ENCODE results near the gene FAM43B. TPM values are rescaled to one million over a fixed set of nuclear protein-coding genes. Genes with fewer than 3 reads are reported as not detected.

Gene FAM43B
- total and polyA plus RNA-seq, 2 experiments from 2014 or later = 0.66 to 3.0 TPM

DNA sequence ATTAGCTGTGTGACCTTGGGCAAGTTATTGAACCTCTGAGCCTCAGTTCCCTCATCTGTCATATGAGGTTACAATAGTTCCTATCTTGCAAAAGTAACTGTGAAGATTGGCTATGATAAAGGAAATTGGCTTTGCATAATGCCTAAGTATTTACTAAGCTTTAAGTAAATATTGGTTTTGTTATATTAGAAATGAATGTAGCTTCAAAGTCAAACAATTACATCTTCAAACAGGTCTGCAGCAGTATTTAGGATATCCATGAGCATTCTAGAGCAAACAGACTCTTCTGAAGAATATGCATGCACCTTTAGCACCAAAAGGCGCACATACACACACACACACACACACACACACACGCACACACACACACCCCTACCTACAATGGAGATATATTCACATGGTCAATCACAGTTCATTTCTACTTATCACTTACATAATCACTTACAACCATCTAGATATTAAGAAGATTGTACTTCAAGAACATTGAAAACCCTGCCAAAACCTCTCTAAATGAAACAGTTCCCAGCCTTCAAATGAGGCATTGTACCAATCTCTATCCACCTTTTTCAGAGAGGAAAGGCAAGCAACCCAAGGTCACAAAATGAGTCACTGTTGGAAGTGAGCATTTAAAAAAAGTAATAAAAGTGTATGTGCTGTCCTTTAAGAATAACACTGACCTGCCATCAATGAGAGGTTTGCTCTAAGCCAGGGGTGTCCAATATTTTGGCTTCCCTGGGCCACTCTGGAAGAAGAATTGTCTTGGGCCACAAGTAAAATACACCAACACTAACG, 13.4 kb upstream of the FAM43B start (continued):
- no peak for TF ChIP-seq EZH2 (IDR thresholded peaks at IDR 0.05; ENCODE audit: low read depth, unreplicated experiment)
- TF ChIP-seq ZNF114 (CRISPR knock-in tag; IDR thresholded peaks at IDR 0.05) = no peak

DNA sequence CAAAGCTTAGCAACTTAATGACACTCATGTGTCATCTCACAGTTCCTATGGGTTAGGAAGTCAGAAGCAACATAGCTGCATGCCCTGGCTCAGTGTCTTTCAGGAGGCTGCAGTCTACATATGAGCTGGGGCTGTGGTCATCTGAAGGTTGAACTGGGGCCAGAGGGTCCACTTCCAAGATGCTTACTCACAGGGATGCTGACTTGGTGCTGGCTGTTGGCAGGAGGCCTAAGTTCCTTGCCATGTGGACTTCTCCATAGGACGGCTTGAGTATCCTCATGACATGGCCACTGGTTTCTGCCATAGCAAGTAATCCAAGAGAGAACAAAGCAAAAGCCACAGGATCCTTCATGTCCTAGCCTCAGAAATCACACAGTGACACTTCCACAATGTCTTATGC, 12.1 kb upstream of the FAM43B start:
- no peaks in the 10 kb centered on the region for H3K4me1 ChIP-seq (ENCODE audit: insufficient read depth)
- no peaks in the 10 kb centered on the region for H3K4me1 Mint-ChIP-seq
- DNase-seq (ENCODE audit: low spot score) (no peak), ATAC-seq (no peak)
- H3K27me3 ChIP-seq (ENCODE audit: insufficient read depth) = no peaks in the 10 kb centered on the region
- H3K27me3 Mint-ChIP-seq (ENCODE audit: insufficient read depth, low read depth, poor library complexity) = peaks cover 12% of the 10 kb centered on the region
- no peaks in the 10 kb centered on the region for H3K36me3 ChIP-seq (ENCODE audit: insufficient read depth)
- H3K36me3 Mint-ChIP-seq (ENCODE audit: low read depth) = no peaks in the 10 kb centered on the region
- H3K79me2 ChIP-seq (replicated peaks; ENCODE audit: insufficient read depth) = no peaks in the 10 kb centered on the region
- H3K4me3 ChIP-seq = no peak overlapping the region
- no peaks in the 10 kb centered on the region for H3F3A ChIP-seq (replicated peaks; ENCODE audit: low read depth)
- H3K4me2 ChIP-seq = no peak overlapping the region
- H3K27ac Mint-ChIP-seq = no peak overlapping the region
- no peak overlapping the region for H2AFZ ChIP-seq
- H3K9me2 ChIP-seq (ENCODE audit: insufficient read depth) = no peaks in the 10 kb centered on the region
- H3K9me3 Mint-ChIP-seq = no peaks in the 10 kb centered on the region
- no peak overlapping the region for H3K27ac ChIP-seq (ENCODE audit: low read depth)
- no peak overlapping the region for H3K4me3 Mint-ChIP-seq
- H4K20me1 ChIP-seq (replicated peaks; ENCODE audit: insufficient read depth) = no peaks in the 10 kb centered on the region
- TF ChIP-seq ZNF331 (CRISPR knock-in tag; IDR thresholded peaks at IDR 0.05; ENCODE audit: low read depth) (no peak), JUNB (IDR thresholded peaks at IDR 0.05; ENCODE audit: unreplicated experiment) (no peak), STAT1 (IDR thresholded peaks at IDR 0.05; ENCODE audit: unreplicated experiment) (no peak), ZNF114 (CRISPR knock-in tag; IDR thresholded peaks at IDR 0.05) (no peak), NANOG (IDR thresholded peaks at IDR 0.05; ENCODE audit: borderline replicate concordance) (no peak), EZH2 (IDR thresholded peaks at IDR 0.05; ENCODE audit: low read depth, unreplicated experiment) (no peak), POLR2AphosphoS5 (IDR thresholded peaks at IDR 0.05; ENCODE audit: low read depth) (no peak), CREB1 (CRISPR knock-in tag; IDR thresholded peaks at IDR 0.05; ENCODE audit: low read depth) (no peak)
- TF ChIP-seq, protein P1, sequence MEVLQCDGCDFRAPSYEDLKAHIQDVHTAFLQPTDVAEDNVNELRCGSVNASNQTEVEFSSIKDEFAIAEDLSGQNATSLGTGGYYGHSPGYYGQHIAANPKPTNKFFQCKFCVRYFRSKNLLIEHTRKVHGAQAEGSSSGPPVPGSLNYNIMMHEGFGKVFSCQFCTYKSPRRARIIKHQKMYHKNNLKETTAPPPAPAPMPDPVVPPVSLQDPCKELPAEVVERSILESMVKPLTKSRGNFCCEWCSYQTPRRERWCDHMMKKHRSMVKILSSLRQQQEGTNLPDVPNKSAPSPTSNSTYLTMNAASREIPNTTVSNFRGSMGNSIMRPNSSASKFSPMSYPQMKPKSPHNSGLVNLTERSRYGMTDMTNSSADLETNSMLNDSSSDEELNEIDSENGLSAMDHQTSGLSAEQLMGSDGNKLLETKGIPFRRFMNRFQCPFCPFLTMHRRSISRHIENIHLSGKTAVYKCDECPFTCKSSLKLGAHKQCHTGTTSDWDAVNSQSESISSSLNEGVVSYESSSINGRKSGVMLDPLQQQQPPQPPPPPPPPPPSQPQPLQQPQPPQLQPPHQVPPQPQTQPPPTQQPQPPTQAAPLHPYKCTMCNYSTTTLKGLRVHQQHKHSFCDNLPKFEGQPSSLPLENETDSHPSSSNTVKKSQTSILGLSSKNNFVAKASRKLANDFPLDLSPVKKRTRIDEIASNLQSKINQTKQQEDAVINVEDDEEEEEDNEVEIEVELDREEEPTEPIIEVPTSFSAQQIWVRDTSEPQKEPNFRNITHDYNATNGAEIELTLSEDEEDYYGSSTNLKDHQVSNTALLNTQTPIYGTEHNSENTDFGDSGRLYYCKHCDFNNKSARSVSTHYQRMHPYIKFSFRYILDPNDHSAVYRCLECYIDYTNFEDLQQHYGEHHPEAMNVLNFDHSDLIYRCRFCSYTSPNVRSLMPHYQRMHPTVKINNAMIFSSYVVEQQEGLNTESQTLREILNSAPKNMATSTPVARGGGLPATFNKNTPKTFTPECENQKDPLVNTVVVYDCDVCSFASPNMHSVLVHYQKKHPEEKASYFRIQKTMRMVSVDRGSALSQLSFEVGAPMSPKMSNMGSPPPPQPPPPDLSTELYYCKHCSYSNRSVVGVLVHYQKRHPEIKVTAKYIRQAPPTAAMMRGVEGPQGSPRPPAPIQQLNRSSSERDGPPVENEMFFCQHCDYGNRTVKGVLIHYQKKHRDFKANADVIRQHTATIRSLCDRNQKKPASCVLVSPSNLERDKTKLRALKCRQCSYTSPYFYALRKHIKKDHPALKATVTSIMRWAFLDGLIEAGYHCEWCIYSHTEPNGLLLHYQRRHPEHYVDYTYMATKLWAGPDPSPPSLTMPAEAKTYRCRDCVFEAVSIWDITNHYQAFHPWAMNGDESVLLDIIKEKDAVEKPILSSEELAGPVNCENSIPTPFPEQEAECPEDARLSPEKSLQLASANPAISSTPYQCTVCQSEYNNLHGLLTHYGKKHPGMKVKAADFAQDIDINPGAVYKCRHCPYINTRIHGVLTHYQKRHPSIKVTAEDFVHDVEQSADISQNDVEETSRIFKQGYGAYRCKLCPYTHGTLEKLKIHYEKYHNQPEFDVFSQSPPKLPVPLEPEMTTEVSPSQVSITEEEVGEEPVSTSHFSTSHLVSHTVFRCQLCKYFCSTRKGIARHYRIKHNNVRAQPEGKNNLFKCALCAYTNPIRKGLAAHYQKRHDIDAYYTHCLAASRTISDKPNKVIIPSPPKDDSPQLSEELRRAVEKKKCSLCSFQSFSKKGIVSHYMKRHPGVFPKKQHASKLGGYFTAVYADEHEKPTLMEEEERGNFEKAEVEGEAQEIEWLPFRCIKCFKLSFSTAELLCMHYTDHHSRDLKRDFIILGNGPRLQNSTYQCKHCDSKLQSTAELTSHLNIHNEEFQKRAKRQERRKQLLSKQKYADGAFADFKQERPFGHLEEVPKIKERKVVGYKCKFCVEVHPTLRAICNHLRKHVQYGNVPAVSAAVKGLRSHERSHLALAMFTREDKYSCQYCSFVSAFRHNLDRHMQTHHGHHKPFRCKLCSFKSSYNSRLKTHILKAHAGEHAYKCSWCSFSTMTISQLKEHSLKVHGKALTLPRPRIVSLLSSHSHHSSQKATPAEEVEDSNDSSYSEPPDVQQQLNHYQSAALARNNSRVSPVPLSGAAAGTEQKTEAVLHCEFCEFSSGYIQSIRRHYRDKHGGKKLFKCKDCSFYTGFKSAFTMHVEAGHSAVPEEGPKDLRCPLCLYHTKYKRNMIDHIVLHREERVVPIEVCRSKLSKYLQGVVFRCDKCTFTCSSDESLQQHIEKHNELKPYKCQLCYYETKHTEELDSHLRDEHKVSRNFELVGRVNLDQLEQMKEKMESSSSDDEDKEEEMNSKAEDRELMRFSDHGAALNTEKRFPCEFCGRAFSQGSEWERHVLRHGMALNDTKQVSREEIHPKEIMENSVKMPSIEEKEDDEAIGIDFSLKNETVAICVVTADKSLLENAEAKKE (CRISPR knock-in tag; IDR thresholded peaks at IDR 0.05) = no peak
- TF ChIP-seq, protein P2, sequence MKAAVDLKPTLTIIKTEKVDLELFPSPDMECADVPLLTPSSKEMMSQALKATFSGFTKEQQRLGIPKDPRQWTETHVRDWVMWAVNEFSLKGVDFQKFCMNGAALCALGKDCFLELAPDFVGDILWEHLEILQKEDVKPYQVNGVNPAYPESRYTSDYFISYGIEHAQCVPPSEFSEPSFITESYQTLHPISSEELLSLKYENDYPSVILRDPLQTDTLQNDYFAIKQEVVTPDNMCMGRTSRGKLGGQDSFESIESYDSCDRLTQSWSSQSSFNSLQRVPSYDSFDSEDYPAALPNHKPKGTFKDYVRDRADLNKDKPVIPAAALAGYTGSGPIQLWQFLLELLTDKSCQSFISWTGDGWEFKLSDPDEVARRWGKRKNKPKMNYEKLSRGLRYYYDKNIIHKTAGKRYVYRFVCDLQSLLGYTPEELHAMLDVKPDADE (IDR thresholded peaks at IDR 0.05) = no peak
- TF ChIP-seq, protein P3, sequence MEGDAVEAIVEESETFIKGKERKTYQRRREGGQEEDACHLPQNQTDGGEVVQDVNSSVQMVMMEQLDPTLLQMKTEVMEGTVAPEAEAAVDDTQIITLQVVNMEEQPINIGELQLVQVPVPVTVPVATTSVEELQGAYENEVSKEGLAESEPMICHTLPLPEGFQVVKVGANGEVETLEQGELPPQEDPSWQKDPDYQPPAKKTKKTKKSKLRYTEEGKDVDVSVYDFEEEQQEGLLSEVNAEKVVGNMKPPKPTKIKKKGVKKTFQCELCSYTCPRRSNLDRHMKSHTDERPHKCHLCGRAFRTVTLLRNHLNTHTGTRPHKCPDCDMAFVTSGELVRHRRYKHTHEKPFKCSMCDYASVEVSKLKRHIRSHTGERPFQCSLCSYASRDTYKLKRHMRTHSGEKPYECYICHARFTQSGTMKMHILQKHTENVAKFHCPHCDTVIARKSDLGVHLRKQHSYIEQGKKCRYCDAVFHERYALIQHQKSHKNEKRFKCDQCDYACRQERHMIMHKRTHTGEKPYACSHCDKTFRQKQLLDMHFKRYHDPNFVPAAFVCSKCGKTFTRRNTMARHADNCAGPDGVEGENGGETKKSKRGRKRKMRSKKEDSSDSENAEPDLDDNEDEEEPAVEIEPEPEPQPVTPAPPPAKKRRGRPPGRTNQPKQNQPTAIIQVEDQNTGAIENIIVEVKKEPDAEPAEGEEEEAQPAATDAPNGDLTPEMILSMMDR (conservative IDR thresholded peaks at IDR 0.05; ENCODE audit: low read depth in 2 of 2) = no peak
- TF ChIP-seq, protein P4, sequence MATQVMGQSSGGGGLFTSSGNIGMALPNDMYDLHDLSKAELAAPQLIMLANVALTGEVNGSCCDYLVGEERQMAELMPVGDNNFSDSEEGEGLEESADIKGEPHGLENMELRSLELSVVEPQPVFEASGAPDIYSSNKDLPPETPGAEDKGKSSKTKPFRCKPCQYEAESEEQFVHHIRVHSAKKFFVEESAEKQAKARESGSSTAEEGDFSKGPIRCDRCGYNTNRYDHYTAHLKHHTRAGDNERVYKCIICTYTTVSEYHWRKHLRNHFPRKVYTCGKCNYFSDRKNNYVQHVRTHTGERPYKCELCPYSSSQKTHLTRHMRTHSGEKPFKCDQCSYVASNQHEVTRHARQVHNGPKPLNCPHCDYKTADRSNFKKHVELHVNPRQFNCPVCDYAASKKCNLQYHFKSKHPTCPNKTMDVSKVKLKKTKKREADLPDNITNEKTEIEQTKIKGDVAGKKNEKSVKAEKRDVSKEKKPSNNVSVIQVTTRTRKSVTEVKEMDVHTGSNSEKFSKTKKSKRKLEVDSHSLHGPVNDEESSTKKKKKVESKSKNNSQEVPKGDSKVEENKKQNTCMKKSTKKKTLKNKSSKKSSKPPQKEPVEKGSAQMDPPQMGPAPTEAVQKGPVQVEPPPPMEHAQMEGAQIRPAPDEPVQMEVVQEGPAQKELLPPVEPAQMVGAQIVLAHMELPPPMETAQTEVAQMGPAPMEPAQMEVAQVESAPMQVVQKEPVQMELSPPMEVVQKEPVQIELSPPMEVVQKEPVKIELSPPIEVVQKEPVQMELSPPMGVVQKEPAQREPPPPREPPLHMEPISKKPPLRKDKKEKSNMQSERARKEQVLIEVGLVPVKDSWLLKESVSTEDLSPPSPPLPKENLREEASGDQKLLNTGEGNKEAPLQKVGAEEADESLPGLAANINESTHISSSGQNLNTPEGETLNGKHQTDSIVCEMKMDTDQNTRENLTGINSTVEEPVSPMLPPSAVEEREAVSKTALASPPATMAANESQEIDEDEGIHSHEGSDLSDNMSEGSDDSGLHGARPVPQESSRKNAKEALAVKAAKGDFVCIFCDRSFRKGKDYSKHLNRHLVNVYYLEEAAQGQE (IDR thresholded peaks at IDR 0.05; ENCODE audit: unreplicated experiment) = no peak
